HTR-8/SVneo (cell line): ENCODE measurements around the gene FBXO3.
"Not testable (repeated sequence)": the region's sequence is repeated elsewhere in the genome, so short reads cannot be mapped to it uniquely, and the experiment has no call there.

Experiments used
- DNase-seq: peaks from one replicate; pipeline ENCODE4 v3.0.0; 2011; ENCODE audit warnings: low spot score, mixed read lengths; ENCODE audit not compliant: insufficient read length
- FAIRE-seq: peaks from 2 replicates; lab custom pipeline; 2011; peaks lifted over from hg19 to GRCh38; lab: Jason Lieb, UNC

Gene FBXO3

DNA sequence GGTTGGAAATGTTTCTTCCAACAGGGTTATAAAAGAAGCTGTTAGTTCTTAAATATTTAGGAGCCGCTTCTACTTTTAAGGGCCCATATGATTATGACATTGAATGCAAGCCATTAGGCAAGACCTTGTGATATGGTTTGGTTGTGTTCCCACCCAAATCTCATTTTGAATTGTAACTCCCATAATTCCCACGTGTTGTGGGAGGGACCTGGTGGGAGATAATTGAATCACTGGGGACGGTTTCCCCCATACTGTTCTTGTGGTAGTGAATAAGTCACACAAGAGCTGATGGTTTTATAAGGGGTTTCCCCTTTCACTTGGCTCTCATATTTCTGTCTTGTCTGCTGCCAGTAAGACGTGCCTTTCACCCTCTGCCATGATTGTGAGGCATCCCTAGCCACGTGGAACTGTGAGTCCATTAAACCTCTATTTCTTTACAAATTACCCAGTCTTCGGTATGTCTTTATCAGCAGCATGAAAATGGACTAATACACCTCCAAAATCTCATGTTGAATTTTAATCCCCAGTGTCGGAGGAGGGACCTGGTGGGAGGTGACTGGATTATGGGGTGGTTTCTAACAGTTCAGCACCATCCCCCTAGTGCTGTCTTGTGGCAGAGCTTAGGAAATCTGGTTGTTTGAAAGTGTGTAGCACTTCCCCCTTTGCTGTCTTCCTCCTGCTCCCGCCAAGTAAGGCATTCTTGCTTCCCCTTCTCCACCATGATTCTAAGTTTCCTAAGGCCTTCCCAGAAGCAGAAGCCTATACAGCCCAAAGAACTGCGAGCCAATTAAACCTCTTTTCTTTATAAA lies 42.4 kb downstream of the FBXO3 start:
- FAIRE-seq = no peak
- DNase-seq = no peak

- no peak for FAIRE-seq
- no peak for DNase-seq
Measured at GRCh38 chr11:33730716-33731115, 43.6 kb downstream of the FBXO3 start.

- FAIRE-seq, DNase-seq: not testable (repeated sequence)
Measured at GRCh38 chr11:33729072-33729664, 45.2 kb downstream of the FBXO3 start.

DNA sequence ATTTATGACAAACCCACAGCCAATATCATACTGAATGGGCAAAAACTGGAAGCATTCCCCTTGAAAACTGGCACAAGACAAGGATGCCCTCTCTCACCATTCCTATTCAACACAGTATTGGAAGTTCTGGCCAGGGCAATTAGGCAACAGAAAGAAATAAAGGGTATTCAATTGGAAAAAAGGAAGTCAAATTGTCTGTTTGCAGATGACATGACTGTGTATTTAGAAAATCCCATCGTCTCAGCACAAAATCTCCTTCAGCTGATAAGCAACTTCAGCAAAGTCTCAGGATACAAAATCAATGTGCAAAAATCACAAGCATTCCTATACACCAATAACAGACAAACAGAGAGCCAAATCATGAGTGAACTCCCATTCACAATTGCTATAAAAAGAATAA lies 46.8 kb downstream of the FBXO3 start:
- not testable (repeated sequence) for DNase-seq, FAIRE-seq

GRCh38 chr11:33725496-33725895 lies 48.8 kb downstream of the FBXO3 start:
- DNase-seq = no peak
- FAIRE-seq = no peak

DNA sequence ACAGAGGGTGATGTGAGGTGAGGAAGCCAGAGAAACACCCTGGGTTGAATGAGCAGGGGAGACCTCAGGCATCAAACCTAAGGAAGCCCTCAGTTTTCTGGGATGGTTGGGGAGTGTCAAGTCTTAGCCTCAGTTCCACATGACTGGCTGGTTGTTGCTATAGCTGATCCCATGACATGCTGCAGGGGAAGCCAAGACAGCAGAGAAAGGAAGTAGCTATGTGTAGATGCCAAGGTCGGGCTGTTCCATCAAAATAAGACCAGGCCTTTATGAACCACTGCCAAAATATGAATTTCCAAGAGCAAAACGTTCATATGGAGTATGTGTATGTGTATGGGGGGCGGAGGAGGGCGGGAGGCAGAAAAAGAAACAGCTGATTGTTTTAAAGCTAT lies 49.7 kb downstream of the FBXO3 start:
- FAIRE-seq = no peak
- DNase-seq = no peak

DNA sequence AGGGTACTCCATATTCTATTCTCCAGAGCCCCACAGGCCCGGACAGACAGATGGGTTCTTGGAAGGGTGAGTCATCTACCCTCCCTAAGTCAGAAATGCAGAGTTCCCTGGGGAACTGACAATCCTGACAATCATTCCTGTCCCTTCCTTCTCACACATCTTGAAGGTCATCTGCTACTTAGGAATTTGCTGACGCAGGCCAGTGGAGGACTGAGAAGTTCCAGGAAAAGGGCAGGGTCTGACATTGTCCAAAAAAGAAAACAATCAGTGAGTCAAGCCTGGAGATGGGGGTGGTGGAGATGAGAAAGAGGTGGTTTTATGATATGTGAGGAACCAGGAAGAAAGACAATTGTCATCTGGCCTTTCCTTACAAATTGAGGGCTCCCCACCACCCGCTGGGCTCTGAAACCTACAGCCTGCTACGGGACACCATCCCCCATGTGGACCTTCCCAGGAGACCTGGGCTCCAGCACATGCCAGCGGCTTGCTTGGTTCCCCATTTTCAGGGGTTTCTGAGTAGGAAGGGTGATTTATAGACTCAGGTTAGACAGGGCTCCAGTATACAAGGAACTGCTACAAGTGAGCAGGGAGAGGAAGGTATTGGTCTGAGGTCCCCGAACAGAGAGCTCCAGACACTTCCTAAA lies 51.0 kb downstream of the FBXO3 start:
- DNase-seq (no peak), FAIRE-seq (no peak)

DNA sequence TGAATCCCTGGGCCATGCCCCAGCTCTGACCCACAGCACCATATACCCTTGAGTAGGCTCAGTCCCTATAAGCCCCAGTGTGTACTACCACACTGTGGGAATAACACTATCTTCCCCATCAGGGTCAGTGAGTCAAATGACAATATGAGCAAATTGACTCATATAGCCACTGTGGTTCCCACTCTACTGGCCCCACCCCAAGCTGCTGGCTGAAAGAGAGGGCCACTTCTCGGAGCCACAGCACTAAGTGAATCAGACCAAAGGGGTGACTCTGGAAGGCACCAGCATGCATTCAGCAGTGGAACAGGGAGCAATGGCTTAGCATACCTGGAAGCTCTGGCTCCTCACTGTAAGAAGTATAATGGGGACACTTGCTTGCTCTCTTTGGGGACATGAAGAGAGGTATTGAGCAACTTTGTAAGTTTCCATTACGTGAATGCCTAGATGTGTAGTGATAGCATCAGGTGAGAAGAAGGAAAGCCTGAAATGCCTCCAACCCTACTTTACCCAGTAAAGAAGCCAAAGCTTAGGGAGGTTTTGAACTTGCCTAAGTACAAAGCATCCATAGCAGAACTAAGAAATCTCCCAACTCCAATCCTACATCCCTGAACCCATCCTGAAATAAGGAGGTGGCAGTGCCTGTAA lies 51.6 kb downstream of the FBXO3 start:
- no peak for FAIRE-seq
- no peak for DNase-seq

DNA sequence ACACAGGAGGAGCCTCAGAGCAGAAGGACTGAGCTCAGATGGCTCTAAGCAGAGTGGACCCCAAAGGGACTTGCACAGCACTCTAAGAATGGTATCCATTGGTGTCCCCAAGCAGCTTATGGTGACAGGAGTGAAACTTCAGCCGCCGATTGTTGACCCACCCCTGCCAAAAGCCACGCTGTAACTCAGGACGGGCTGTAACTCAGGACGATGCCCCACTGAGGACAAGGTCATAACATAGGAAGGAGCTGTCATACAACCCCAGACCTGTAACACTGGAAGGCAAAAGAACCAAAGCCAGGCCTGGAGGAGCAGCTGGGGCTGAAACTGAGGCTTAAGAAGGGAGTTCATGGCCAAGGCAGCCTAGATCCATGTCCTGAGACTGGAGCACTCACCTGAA lies 52.3 kb downstream of the FBXO3 start:
- no peak for FAIRE-seq
- DNase-seq = no peak

DNA sequence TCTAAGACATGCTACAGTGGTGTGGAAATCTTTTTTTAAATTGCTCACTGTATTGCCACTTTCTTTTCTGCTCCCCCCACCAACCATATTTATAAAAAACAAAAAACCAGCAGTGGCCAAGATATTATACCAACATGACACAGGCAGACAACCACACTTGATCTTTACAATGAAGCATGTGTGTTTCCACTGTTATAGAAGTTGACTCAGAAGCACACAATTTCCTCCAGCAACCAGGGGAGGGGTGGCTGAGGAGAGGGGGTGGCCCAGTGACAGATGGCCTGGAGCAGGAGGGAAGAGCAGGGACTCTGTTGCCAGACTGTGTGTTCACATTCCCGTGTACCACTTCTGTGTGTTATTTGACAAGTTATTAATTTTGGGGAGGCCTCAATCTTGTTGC lies 52.9 kb downstream of the FBXO3 start:
- FAIRE-seq (no peak), DNase-seq (no peak)

DNA sequence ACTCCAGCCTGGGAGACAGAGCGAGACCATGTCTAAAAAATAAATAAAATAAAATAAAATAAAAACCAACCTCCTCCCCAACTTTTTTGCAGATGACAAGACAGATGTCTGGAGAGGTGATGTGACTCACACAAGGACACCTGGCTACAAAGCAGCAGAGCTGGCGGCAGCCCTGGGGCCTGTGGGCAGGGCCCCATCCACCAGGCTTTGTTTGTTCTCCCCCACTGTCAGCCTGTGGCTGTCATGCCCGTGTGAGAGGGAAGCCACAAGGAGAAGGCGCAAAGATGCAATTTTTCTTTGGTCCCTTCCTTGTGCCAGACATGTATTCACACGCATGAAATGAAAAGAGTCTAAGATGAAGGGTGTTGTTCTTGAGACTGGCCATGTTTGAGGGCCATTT lies 54.7 kb downstream of the FBXO3 start:
- FAIRE-seq (no peak), DNase-seq (no peak)

GRCh38 chr11:33718440-33718839 lies 55.9 kb downstream of the FBXO3 start:
- DNase-seq = no peak
- FAIRE-seq = no peak

GRCh38 chr11:33716243-33716642 lies 58.1 kb downstream of the FBXO3 start:
- DNase-seq = no peak
- FAIRE-seq = no peak

GRCh38 chr11:33713856-33714398 lies 60.4 kb downstream of the FBXO3 start:
- FAIRE-seq (peak; percentile 13), DNase-seq (no peak)

- FAIRE-seq (no peak), DNase-seq (no peak)
Measured at GRCh38 chr11:33713151-33713855, 61.0 kb downstream of the FBXO3 start.

DNA sequence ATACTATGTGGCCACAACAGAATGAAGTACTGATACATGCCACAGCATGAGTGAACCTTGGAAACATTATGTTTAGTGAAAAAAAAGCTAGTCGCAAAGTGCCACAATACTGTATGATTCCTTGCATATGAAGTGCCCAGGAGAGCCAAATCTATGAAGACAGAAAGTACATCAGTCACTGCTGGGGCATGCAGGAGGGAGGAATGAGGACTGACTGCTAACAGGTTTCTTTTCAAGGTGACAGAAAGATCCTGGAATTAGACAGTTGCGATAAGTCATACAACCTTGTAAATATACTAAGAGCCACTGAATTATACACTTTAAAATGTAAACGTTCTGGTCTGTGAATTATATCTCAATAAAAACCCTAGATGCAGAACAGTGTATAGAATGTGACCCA lies 61.9 kb downstream of the FBXO3 start:
- no peak for FAIRE-seq

GRCh38 chr11:33709466-33709865 lies 64.9 kb downstream of the FBXO3 start:
- no peak for FAIRE-seq
- DNase-seq = no peak

More for the DNA sequence above, 61.9 kb downstream of the FBXO3 start:
- no peak for DNase-seq

- no peak for DNase-seq
- FAIRE-seq = no peak
Measured at GRCh38 chr11:33708985-33709384, 65.3 kb downstream of the FBXO3 start.

DNA sequence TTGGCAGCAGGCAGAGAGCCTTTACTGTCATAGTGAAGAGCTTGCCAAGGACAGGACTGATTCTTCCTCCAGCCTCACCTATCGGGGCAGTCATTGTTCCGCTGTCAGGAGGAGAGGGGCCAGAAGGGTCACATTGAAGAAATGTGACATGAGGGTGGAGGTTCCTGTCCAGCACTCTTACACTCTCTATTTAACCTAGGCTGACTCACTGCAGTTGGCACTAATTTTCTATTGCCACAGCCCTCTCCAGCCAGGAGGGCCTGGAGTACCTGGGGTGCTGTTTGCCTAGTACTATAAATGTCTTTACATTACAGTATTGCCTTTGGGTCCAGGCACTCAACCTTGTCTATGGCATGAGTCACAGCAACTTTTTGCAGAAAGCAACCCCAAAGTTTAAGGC lies 66.5 kb downstream of the FBXO3 start:
- FAIRE-seq, DNase-seq: not testable (repeated sequence)

DNA sequence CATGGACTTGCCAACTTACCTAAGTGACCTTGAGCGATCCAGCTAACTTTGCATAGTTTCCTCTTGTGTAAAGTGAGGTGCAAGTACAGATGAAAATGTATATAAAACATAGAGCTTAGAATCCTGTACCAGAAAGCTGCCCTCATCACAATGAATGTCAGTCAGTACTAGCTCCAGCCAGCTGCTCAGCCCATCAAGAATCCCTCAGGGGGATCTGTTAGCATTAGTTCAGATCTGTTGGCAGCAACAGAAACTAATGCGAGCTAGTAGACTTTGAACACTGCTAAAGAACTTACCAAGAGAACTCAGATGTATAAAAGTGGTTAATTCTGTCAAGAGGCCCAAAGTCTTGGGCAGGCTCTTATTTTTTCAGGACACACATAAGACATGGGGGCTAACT lies 67.4 kb downstream of the FBXO3 start:
- no peak for FAIRE-seq
- DNase-seq = no peak
